Right ventricle myocardium superior (tissue), 1 donor: ENCODE results near the gene DIAPH1. TPM values are rescaled to one million over a fixed set of nuclear protein-coding genes. Genes with fewer than 3 reads are reported as not detected.

Experiments used
- ATAC-seq: fragments of 200-7000 bp; cut with Tn5 transposase; one replicate; pipeline ENCODE4 v1.9.1; 2020; ENCODE audit warnings: mild to moderate bottlenecking; ENCODE audit not compliant: poor library complexity
- DNase-seq: peaks from one replicate; pipeline ENCODE4 v3.0.0-alpha.2; 2020
- intact Hi-C: fragments of 100-400 bp; cut with DNase I; formaldehyde crosslinking; loops from one replicate; pipeline ENCODE4 v1.11.2; 2022
- total RNA-seq: library from RNA; stranded (reverse); fragmentation: NEBNext Ultra II Directional; extraction: Animal tissue kit (Norgen Biotek cat#: 25700); gene quantifications from one replicate; pipeline ENCODE4 v1.2.1, GENCODE V29; 2021
- donor health status: DM: no; HTN: yes; CAD: no; lungs with severe emphysema.

Gene DIAPH1
- total RNA-seq, 1 donor from 2014 or later = 32.0 TPM

DNA sequence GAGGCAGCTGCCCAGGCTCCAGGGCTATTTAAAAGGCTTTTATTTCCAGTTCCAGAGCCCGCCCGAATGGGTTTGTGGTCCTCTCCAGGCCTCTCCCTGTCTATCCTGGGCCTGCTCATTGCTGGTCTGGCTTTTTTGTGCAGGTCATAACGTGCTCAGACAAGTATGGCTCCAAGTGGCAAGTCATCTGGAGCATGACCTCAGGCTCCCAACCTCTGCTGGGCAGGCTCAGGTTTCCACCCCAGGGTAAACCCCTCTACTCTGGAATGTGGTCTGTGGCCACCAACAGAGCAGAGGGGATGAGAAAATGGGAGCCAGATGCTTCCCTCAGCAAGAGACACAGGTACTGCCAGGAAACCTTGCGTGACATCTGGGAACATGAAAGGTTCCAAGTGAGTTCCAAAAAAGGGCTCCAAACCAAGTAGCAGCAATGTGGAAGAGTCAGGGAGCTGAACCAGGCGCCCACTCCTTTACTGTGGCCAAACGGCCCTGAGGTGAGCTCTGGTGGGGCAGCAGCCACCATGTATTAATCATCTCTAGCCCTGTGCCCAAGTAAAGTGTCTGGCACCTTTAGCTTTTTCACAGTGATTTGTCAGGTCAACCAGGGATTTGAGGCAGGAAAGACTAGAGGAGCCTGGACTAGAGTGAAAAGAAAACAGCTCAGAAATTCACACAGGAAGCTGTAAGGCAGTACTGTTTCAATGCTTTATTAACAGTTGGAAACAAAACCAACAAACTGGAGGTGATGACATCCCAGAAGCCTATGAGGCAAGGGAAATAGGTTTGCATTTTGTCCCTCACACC lies 104.3 kb downstream of the DIAPH1 start:
- peak; percentile 4 for ATAC-seq
- DNase-seq = no peak
- intact Hi-C loops = no loop called here

DNA sequence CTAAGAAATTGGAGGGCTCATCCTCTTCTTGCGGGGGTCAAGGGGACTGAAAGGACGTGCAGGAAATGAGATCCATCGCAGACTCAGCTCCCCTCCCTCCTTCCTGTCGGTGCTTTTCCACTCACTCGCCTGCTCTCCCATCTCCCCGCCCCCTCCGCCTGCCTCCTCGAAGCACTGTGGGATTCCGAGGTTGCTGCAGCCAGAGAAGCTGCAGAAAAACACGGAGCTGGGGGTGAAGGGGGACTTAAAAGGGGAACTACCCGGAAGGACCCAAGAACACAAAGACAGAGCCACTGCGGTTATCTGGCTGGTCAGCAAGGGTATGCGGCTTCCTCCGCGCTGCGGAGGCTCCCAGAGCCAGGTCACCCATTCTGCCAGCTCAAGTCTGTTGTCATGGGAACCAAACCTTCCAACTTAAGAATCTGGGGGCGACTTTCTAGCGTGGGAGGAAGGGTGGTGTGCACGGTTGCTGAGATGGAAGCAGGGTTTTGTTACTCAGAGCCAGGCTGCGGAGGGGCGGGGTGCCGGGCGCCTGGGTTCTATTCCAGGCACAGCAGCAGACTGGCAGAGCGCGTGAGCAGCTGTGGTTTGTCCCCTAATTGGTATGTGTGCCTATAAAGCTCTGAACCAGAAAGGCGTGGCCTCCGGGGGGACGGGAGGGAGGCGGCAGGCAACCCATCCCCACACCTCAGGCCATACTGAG lies 105.0 kb downstream of the DIAPH1 start:
- intact Hi-C loops = loop anchor here (2.0 kb wide), 1 partner anchor 37 kb away; no protein-coding TSS in a partner anchor
- peak; percentile 66 for ATAC-seq
- DNase-seq = peak; percentile 85

DNA sequence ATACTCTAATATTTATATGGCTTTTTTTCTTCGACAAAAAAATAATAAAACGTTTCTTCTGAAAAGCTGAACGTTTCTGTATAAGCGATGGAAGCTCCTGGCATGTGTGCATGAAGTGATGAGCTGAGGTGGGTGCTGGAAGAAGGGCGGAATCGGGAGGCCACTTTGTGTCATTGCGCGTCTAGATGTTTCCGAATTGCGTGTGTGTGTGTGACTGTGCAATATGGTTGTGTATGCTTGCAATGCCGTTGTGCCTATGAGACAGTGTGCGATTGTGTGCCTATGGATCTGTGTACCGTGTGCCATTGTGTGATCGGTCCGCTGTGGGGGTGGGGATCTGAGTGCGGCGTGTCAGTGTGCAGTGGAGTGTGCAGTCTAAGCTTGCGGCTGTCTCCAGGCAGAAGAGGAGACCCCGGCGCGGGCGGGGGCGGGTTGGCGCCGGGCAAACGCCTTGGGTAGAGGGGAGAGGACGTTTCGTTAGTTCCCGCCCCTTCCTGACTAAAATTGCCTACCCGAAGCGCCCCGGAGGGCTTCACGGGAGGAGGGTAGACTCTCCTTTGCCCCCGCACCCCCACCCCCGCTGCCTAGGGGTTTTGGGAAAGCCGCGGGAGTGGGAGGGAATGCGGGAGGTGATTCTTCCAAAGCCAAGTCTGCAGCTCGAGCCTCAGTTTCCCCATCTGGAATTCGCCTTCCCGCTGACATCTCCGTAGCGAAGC lies 105.7 kb downstream of the DIAPH1 start:
- intact Hi-C loops = loop anchor here (2.0 kb wide), 1 partner anchor 36 kb away; no protein-coding TSS in a partner anchor
- DNase-seq = no peak
- ATAC-seq = peak; percentile 31

DNA sequence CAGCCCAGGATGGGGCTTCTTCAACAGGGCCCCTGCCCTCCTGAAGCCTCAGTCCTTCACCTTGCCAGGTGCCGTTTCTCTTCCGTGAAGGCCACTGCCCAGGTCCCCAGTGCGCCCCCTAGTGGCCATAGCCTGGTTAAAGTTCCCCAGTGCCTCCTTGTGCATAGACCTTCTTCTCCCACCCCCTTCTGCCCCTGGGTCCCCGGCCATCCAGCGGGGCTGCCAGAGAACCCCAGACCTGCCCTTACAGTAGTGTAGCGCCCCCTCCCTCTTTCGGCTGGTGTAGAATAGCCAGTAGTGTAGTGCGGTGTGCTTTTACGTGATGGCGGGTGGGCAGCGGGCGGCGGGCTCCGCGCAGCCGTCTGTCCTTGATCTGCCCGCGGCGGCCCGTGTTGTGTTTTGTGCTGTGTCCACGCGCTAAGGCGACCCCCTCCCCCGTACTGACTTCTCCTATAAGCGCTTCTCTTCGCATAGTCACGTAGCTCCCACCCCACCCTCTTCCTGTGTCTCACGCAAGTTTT lies 106.3 kb downstream of the DIAPH1 start:
- peak; percentile 89 for DNase-seq
- intact Hi-C loops = loop anchor here (2.0 kb wide), 1 partner anchor 36 kb away; no protein-coding TSS in a partner anchor
- ATAC-seq = peak; percentile 43

DNA sequence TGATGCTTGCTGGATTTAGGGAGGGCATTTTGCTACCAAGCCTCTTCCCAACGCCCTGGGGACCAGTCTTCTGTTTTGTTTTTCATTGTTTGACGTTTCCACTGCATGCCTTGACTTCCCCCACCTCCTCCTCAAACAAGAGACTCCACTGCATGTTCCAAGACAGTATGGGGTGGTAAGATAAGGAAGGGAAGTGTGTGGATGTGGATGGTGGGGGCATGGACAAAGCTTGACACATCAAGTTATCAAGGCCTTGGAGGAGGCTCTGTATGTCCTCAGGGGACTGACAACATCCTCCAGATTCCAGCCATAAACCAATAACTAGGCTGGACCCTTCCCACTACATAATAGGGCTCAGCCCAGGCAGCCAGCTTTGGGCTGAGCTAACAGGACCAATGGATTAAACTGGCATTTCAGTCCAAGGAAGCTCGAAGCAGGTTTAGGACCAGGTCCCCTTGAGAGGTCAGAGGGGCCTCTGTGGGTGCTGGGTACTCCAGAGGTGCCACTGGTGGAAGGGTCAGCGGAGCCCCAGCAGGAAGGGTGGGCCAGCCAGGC lies 107.0 kb downstream of the DIAPH1 start:
- DNase-seq (no peak), ATAC-seq (no peak)
- intact Hi-C loops = loop anchor here (2.0 kb wide), 1 partner anchor 35 kb away; no protein-coding TSS in a partner anchor

DNA sequence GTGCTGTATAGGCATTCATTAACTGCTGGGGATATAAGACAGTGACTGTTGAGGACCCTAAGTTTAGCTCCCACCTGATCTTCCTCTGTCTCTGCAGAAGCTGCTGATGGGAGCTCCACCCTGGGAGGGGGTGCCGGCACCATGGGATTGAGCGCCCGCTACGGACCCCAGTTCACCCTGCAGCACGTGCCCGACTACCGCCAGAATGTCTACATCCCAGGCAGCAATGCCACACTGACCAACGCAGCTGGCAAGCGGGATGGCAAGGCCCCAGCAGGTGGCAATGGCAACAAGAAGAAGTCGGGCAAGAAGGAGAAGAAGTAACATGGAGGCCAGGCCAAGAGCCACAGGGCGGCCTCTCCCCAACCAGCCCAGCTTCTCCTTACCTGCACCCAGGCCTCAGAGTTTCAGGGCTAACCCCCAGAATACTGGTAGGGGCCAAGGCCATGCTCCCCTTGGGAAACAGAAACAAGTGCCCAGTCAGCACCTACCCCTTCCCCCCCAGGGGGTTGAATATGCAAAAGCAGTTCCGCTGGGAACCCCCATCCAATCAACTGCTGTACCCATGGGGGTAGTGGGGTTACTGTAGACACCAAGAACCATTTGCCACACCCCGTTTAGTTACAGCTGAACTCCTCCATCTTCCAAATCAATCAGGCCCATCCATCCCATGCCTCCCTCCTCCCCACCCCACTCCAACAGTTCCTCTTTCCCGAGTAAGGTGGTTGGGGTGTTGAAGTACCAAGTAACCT lies 107.8 kb downstream of the DIAPH1 start:
- intact Hi-C loops = no loop called here
- DNase-seq = no peak

DNA sequence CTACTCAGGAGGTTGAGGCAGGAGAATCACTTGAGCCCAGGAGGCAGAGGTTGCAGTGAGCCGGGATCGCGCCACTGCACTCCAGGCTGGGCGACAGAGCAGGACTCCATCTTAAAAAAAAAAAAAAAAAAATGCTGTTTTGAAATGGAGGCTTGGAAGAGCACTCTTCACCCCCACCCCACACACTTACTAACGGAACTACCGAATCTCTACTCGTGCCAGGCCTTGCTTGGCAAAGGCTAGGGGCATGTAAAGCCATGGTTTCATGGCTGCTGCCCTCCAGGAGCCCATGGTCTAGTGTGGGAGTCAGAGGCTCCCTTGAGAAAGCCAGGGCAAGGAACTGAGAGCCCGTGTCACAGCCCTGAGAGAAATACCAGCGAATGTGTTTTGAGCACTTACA lies 108.6 kb downstream of the DIAPH1 start:
- ATAC-seq (no peak), DNase-seq (no peak)
- intact Hi-C loops = no loop called here

More for the DNA sequence above, 107.8 kb downstream of the DIAPH1 start:
- no peak for ATAC-seq

DNA sequence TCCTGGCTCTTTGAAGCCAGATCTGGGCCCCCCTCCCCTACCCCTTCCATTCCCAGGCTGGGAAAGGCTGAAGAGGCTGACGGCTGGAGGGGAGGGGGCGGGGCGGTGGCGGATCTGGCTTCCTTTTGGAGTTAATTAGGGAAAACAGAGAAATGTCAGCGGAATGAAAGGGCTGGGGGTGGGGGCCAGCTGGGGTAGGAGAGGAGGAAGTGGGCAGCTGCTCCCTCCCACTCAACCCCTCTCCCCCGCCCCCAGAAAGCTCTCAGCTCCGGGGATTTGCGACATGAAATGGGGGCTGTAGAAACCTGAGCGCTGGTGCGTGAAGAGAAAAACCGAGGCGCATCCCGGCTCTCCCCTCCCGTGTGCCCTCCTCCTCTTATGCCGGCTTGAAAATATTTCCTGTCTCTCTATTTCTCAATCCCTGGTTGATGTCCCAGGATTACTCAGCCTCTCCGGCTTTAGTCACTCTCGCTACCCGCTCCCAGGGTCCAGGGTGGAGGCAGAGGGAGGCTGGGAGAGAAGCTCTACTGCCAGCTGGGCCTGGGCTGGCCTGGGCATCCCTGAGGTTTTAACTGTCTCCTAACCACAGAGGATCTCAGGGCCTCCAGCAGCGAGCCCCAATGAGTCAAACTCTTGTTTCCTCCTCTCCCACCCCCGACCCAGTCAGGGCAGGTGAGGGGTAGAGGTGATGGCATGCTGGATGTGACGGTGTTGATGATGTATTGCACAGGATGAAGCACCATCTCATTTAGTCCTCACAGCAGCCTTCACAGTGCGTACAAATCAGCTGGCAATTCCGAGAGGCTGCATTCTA lies 109.8 kb downstream of the DIAPH1 start:
- ATAC-seq = peak; percentile 43
- DNase-seq = peak; percentile 78
- intact Hi-C loops = no loop called here

DNA sequence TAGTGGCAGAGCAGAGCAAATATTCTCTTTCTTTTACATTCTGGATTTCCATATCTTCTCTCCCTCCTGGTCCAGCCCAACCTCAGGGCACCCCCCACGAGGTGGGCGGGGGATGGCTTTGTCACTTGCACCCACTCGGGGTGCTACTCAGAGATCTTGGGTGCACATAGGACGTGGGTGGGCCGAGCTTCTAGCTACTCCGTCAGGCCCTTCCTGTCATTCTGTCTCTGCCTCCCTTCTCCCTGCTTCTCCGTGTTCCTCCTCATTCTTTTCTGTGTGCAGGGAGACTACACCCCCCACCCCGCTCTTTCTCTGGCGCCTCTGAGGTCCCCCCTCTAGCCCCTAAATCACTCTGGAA lies 110.4 kb downstream of the DIAPH1 start:
- intact Hi-C loops = no loop called here
- ATAC-seq (no peak), DNase-seq (no peak)

DNA sequence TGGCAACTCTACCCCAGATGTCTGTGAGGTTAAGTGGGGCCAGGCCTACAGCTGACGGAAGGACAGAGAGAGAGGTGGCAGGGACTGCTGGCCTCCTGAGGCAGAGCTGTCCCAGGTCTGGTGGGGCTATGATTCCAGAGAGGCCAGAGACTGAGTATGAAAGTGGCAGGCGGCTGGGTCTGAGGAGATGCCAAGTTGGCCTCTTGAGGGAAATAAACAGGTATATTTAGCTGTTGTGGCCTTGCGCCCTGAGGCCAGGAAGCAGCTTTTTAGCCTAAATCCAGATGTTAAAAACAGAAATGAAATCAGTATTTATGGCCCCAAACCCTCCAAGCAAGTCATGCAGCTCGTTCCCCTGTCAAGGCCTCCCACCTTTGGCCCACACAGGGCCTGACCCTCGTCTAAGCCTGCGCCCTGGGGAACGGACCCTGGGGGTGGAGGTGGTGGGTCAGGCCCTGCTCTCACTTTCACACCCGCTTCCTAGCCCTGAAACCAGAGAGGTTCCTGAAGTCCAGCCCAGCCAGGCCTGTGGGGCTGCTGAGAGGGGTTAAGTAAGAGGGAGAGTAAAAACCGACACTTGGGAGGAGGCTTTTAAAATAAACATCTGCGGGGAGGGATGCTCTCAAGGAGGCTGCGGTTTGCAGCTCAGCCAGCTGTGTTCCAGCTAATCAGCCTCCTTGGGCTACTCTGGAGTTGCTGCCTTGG lies 111.3 kb downstream of the DIAPH1 start:
- ATAC-seq = peak; percentile 49
- DNase-seq = peak; percentile 77
- intact Hi-C loops = no loop called here

DNA sequence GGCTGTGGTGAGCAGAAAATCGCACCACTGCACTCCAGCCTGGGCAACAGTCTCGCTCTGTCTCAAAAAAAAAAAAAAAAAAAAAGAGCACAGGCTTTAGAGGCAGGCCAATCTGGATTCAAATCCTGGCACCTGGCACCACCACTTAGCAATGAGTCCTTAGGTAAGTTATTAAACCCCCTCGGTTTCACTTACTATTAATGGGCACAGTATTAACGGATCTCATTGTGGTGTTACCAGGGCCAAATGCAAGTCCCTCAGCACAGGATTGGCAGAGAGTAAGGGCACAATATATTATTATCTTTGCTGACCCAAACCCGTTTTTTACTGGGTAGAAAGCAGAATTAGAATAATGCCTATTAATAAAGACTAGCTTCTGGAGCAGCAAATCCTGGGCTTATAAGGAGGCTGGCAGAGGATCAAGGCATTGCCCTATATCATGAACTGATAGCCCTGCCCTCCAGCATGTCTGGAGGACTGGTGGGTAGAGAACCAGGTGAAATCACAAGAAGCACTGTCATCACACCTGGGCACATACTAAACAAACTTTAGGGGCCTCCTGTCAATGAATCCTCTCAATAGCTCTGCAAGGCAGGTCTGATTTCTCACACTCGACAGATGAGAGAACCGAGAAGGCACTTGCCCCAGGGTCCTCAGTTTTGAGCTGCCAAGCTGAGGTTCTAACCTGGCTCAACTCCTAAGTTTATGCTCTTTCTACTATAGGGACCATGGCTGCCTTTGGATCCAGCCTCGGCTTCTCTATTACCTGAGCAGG lies 112.2 kb downstream of the DIAPH1 start:
- ATAC-seq = no peak
- DNase-seq = no peak
- intact Hi-C loops = no loop called here

DNA sequence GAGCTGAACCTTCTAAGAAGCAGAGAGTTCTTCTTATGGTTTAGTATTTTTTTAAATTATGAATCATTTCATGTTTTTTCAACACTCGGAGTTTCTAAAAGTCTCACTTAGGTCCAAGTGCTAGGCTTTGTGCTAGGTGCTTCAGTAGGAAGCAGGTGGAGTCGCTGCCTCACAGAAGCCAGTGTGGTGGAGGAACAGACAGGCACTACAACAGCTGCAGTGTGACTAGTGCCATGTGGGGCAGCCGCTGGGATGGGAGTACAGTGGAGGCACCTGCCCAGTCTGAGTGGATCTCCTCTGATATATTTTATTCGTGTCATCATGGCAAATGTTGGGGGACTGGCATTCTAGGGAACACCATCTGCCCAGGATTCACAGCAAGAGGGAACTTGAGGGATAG lies 114.6 kb downstream of the DIAPH1 start:
- ATAC-seq (no peak), DNase-seq (no peak)
- intact Hi-C loops = no loop called here

DNA sequence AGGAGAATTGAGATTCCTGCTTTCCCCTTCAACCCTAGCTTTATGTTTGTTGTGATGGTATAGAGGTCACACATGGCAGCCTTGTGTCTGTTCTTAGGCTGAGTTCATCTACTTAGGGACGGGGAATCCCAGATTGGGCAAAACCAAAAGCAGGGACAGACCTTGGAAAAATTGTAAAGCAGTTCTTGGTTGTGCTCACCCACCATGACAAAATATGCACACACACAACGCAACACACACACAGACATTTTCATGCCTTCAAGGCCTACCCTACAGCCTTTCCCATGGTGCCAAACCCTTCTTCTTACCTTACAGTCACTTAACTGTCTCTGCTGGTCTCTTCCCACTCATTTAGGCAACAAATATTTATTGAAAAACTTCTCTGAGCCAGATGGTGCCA lies 115.1 kb downstream of the DIAPH1 start:
- intact Hi-C loops = no loop called here
- DNase-seq = no peak
- ATAC-seq = no peak

DNA sequence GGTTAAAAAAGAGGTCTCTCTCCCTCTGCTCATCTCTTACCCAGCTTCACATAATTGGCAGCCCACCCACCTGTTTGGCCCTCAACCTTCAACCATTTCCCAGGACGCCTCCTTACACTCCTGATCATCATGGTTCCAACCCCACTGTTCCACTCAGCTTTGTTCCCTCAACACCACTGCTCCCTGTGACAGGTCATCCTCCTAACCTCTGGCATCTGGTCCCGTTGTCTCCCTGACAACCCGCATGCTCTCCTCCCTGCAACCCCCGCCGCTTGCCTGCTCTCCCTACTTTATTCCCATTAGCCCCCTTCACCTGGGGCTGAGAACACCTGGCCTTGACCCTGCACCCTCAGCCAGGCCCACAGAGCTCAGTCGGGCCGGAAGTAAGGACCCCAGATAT lies 117.0 kb downstream of the DIAPH1 start:
- no peak for ATAC-seq

DNA sequence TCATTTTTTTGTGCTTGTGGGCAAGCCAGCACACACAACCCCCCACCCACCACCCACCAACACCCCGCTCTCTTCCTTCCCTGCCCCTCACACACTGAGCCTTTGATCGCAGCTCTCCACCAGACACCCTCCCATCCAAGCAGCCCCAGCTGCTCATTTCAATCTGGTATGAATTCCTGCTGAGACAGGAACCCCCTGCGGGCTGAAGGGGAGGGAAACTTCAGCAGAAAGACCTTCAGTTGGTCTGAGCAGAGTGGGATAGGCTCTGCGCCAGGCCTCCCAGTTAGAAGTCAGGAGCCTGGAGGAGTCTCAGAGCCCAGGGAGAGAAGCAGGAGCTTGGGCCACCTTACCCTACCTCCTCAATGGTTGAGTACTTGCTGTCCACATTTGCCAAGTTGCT lies 122.8 kb downstream of the DIAPH1 start:
- no peak for ATAC-seq
- DNase-seq = no peak
- intact Hi-C loops = no loop called here

More for the DNA sequence above, 117.0 kb downstream of the DIAPH1 start:
- DNase-seq = no peak
- intact Hi-C loops = no loop called here

DNA sequence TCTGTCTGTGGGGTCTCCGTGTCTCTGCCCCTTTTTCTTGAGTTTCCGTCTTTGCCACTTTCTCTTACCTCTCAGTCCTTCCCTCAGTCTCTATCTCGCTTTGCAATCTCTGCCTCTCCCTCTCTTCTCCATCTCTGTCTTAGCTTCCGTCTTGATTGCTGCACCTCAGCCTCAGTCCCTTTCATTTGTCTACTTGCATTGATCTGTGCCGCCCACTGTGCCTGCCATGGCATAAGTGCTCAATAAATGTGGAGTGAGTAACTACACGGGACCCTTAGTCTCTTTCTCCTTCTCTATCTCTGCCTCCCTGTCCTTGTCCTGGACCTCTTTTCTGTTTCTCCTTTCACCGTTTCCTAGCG lies 123.4 kb downstream of the DIAPH1 start:
- no peak for ATAC-seq
- intact Hi-C loops = no loop called here
- no peak for DNase-seq
